ENCODE results near the gene ADAMTS17.
"Not testable (repeated sequence)": the region's sequence is repeated elsewhere in the genome, so short reads cannot be mapped to it uniquely, and the experiment has no call there.

ADAMTS17 gene

DNA sequence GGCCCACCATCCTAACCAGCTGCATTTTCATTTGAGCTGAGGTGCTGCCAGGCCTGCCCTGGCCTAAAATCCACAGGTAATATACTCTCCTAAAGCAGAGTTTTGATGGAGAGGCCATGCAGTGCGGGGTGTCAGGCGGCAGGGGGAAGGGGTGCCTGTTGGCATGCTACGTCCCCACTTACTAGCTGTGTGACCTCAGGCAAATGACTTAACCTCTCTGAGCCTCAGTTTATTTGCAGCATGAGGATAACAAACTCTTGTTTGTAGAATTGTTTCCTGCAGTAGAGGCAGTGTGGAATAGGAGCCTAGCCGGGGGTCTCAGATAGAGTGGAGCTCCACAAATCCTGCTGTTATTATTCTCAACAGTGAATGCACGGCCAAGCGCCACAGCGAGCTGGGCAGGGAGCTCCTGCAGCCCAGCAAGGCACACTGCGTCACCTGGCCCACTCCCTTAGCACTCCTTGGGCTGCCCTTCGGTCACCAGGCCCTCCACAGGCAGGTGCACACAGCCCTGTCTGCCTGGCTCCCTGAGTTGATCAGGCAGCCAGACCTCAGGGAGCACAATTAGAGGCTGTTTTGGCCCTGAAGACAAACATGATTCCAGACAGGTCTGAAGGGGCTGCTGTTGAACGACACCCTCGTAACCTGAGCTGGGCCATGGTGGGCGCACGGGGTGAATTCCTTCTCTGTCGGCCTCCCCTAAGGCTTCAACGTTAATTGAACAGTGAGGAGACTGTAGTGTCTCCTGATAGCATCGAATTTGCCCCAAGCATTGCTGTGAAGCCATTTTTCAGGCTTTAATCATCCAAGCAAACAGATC lies 359.7 kb downstream of the ADAMTS17 start:
- no peak for DNase-seq

DNA sequence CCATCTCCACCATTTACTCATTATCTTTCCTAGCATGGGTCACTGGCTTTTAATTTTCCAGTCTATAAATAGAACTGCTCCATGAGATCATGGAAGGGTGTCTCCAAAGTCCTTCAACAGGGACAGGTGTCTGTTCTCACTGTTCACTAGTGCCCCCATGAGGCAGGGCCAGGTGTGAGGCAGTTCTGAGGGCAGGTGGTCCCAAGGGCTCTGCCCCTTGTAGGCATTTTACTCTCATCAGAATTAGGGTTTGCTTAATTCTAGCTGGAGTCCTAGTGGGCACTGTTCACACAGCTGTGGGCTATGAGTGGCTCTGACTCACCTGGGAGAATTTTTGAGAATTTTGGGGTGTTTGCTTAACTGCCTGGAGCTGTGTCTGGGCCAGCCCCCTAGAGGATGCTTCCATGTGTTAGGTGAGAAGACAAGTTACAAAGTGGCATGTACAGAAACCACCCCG lies 360.6 kb downstream of the ADAMTS17 start:
- no peak for DNase-seq

DNA sequence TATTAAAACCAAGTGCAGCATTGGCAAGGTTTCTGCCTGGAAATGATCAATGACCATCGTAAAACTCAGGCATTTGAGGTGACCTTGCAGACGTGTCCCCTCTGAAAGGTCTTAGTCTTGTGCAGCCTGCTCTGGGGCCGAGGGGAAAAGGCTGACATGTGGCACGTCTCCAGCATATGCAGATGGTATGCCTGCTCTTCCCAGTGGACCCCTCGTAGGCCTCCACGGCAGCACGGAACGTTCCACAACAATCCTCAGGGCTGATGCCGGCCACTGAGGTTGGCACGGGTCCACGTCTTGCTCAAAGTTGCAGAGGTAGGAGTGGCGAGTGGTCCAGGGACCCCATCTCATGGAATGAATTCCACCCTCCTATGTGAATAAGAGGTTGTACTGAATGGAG lies 361.0 kb downstream of the ADAMTS17 start:
- no peak for DNase-seq

DNA sequence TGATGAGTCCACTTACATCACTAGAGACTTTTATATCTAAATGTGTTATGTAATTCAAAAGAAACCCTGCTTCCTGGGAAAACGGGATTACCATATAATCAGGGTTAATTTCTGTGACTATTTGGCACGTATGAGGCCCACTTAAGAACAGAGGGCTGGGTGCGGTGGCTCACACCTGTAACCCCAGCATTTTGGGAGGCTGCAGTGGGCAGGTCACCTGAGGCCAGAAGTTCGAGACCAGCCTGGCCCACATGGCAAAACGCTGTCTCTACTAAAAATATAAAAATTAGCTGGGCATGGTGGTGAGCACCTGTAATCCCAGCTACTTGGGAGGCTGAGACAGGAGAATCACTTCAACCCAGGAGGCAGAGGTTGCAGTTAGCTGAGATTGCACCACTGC lies 361.9 kb downstream of the ADAMTS17 start:
- not testable (repeated sequence) for DNase-seq

DNA sequence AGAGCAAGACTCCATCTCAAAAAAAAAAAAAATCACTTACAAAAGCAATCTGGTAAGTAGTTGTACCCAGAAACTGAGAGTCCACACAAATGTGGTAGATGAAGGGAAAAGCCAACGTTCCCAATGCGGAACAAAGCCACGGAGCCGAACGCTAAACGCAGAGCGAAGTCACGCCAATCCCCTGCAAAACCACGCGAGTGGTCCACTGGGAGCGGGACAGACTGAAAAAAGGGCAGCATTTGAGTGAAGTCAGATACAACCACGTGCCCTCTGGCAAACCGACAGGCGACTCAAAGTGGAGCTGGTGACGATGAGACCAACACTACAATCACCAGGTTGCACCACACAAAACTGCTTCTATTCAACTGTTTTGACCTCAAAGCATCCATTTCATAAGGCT lies 362.4 kb downstream of the ADAMTS17 start:
- no peak for DNase-seq

DNA sequence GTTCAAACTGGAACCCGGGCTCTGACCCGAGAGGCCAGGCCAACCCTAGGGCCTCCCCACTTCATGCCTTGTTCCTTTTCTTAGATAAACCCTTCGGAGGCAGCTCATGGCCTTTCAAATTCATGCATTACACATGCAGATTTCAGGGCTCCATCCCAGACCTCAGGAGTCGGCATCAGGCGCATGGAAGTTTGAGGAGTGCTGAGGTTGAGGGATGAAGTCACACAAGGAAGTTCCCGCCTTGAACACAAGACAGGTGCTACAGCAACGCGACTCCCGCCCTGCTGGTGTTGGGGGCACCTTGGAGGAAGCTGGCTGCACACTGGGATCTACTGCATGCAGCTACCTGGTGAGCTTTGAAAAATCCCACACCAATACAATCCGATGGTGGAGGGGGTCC lies 363.3 kb downstream of the ADAMTS17 start:
- DNase-seq: no peak

DNA sequence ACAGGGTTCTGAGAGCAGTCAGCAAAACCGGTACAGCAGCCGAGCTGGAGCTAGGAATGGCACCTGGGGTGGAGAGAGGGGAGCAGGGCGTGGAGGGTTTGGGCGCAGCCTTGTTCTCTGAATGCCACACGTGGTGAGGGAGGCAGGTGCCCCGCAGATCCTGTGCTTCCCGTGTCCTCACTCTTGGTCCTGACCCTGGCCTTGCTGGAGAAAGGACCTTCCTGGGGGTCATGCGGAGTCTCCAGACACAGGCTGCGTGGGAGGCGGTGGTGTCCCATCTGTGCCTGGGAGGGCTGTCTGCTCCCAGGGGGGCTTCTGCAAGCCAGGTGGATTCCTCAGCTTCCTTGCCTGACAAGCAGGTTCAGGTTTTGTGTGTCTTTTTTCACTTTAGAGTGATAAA lies 363.8 kb downstream of the ADAMTS17 start:
- DNase-seq: no peak

DNA sequence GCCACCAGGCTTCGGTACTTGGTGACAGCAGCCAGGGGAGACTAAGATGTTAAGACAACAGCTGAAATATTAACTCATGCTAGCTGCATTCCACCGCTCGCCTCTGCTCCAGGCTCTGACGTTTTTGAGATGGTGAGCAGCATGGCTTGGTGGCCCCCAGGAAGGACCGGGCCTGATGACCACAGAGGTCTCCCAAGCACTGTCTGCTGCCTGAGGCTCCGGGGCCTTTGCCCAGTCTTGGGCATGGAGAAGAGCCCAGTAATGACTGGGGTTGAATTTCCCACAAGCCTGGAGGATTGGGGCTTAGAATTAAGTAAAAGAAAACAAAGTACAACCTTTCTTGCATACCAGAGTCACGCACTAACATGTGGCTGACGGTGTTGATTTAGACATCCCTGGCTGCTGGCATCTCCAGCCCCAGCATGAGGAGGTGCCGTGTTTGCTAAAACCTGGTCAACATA lies 364.9 kb downstream of the ADAMTS17 start:
- DNase-seq: no peak

DNA sequence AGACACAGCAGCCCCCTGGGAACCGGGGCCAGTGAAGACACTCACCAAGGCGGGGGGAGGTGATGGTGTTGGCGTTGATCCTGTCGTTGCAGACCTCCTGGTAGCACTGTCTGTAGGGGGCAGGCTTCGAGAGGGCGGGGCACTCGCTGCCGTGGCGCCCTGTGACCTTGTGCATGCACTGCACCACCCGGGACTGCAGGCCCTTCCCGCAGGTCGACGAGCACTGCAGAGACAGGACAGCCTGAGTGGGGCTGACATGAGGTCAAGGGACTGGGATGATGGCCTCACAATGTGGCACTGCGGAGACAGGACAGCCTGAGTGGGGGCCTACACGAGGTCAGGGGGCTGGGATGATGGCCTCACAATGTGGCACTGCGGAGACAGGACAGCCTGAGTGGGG lies 365.8 kb downstream of the ADAMTS17 start:
- DNase-seq: no peak

DNA sequence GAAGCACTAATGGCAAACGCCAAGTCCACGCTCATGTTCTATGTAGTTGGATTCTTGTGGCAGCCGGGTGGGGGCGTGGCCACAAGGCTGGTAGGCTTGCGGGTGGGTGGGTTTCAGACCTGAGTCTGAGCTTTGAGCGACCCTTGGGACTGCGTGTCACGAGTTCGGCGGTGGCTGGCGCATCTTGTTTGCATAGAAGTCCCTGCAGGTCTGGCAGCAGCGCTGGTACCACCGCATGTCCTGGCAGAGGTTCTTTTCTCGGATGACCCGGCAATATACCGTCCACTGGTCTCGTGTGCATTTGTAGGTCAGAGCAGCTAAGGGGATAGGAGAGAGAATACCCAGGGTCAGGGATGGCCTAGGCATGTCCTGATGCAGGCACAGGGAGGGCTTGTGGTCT lies 367.5 kb downstream of the ADAMTS17 start:
- no peak for DNase-seq

DNA sequence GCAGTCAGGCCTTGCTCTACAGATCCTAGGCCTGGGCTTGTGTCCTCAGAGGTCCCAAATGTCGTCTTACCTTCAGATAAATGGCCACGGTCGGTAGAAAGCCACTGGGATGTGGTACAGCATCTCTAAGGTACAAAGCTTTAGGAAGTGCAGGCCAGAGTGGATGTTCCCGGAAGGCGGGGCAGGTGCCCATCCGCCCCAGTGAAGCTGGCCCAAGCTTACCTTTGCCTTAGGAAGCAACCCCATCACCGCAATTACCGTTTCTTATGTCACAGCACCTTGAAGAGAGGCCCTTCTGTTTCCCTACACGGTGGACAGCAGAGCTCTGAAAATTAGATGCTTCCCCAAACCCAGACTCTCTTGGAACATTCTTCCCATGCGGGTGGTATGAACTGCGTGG lies 368.4 kb downstream of the ADAMTS17 start:
- DNase-seq: no peak

DNA sequence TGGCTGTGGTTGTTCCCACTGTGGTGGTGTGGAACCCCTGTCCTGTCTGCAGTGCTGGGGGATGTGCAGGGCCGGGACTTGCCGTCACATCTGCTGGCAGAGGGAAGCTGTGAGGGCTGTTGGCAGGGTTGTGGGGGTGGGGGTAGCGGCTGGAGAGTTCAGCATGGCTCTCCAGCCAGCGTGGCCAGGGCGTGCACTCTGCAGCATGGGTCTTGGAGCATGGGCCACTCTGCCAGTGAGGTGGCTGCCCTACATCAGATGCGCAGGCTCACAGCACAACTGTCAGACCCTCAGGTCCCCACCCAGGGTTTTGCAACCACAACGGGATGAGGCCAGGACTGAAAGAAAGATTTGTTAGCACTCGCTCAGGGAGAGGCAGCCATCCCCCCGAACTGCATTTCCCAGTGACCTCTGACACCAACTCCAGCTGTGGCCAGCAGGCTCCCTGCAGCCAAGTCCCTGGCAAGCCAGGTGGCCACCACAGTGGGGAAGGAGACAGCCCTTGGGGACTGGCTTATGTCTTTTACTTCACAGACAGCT lies 370.8 kb downstream of the ADAMTS17 start:
- DNase-seq: no peak

DNA sequence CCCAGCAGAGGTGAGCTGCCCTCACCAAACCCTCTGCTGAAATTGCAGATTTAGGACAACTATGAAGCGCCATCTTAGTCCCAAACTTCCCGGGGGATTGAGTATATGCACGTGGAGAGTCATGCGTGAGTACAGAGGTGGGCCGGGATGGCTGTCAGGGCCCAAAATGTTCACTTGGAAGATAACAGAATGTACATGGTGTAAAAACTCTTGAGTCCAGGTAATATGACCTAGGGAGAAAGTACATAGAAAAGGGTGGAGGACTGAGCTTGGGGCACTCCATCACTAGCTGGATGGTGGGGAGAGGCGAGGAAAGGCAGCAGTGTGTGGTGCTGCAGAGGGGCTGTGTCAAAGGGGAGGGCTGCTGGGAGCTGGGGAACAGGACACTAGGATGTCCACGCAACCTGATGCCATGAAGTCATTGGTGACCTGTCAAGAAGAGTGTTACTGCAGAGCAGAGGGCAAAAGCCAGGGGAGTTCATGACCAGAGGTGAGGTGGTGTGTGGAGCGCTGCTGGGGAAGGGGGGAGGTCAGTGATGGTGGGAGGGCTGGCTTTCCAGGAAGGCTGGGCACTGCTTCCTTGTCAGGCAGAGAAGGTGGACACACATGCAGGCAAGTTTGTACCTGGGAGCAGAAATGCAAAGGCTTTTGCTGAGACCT lies 372.4 kb downstream of the ADAMTS17 start:
- DNase-seq: no peak

DNA sequence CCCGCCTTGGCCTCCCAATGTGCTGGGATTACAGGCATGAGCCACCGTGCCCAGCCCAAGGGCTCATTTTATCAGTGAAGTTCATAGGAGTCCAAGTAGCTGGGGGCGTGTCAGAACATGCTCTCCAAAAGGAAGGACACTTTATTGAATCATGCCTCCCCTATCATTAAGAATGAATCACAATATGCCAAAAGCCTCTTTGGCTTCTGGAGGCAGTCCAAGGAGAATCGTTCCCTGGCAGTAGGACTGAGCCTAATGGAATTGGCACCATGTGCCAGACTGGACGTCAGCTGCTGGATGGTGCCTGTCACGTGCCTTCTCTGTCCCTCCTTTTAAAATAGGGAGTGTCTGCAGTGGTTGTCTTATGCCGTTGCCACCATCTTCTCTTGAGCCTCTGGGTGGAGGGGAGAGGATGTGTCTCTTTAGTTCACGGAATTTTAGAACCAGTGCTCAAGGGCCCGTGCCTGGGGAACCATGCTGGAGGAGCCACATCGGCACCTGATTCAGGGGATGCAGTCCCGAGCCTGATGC lies 373.9 kb downstream of the ADAMTS17 start:
- DNase-seq: no peak

DNA sequence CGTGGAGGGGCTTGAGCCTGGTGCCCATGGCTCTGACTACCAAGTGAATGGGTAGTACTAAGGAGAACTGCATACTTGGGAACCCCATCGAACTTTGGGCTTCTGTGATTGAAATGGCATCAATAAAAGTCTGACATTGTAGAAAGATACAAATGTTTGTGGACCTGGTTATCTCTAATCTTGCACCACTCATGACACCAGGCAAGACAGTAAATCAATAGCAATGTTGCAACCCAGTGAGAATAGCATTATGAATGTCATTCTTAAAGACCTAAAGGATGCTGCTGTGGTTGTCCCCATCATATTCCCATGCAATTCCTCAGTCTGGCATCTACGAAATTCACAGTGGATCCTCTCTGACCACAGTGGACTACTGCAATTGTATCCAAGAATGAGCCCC lies 375.0 kb downstream of the ADAMTS17 start:
- DNase-seq: no peak

DNA sequence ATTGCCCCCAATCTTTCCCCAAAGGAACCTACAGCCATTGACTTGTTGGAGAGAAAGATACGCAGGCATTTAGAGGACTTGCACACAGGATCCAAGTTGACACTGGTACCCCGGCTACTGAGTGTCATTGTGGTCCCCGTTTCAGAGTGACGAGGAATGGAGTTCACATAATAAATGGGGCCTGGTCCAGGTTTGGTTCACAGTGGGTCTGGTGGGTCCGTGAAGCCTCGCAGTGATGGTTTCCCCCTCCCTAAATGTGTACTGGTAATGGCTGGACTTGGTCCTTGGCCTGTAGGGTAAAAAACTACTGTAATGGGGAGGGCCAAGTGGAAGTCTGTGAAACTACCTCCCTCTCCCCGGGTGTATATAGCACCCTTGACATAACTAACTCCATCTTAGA lies 376.4 kb downstream of the ADAMTS17 start:
- DNase-seq: no peak

DNA sequence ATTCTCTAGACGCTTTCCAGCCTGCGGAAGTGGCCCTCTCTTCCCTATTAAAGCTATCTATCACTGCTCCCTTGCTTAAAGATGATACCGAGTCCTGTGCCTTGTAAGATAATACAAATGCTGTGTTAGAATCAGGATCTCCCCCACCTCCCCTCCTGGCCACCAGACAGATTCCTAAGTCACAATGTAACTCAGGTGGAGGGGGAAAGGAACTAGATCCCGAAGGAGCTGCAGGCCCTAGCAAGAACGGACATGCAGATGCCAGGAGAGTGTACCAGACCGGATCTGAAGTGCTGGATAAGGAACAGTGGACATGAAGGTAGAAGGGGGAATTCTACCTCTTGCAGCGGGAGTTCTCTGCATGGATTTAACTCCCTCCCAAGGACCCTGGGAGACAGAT lies 377.8 kb downstream of the ADAMTS17 start:
- DNase-seq: no peak

DNA sequence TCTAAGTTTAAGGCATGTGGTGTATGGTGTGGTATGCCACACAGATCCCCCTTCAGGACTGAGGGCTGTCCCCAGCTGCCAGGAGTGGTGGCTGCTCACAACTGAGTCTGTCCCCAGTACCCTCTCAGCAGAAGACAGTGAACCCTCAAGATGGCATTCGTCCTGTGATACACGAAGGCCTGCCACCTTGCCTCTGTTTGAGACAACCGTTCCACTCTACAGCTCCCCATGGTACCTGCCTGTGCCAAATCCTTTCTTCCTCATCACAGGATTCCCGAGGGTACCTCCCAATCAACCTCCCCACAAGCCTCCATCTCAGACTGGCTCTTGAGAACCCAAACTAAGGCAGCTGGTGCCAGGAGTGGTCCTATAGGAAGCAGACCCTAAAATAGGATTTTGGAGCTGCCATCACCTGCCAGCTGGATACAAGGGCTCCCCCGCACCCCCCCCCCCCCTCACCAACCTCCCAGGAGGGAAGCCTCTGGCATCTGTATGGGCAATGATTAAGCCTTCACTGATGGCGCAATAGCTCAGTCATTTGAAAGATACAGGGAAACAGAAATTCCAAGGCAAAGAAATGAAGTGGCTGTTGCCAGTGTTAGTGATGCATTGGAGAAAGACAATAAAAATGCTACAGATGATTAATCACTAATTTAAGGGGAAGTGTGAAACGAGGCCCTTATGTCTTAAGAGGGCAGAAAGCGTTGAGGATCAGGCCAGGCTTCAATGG lies 378.5 kb downstream of the ADAMTS17 start:
- DNase-seq: no peak

DNA sequence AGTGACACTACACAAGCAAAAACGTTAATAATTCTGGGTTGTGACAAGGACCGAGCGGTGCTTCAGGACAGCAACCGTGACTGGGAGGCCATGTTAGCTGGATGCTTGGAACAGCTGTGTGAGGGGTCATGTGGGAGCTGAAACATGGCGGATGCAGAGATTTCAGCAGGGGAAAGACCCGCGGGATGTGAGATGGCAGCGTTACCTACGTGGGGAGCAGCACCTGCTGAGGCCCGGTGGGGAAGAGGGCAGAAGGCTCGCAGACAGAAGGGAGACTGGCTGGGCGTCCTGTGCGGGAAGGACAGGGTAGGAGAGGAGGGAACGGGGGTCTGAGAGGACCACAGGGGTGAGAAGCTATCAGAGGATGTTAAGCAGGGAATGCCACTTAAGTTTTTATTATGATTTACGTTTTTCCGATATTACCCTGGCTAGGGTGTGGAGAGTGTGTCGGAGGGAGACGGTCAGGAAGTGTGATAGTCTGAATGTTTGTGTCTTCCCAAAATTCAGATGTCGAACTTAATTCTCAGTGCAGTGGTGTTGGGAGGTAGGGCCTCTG lies 379.7 kb downstream of the ADAMTS17 start:
- no peak for DNase-seq

DNA sequence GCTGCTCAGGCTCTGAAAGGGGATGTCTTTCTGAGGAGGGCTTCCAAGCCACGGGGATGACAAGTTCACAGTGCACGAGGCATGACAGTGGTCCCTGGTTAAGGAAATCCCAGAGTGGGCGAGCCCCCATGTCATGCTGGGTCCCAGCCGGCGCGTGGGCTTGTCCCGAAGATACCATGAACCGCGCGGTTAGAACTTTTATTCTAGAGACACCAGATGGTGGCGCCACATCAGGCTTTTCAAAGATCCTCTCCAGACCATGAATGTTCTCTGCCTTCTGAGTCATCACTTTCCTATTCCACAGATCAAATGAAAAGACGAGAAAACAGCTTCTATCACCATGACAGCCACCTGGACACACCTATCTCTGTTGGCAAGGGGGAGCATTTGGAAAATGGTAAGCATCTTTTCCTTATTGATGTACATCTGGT lies 380.7 kb downstream of the ADAMTS17 start:
- DNase-seq: no peak

DNA sequence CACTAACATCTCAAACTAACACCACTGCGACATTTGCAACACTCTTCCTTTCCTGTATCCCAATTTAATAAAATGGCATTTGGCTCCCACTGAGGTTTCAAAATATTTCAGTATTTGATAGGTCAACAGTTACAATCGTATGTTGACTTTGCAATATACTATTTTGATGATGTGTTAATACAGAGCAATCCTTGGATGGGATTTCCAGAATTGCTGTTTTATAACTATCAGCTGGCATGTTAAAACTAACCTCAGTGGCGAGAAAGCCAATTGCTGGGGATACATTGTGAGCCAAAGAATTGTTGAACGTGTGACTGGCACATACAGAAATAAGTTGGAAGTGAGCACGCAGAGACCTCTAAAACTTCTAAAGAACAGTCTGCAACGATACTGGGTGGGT lies 382.4 kb downstream of the ADAMTS17 start:
- DNase-seq: no peak

DNA sequence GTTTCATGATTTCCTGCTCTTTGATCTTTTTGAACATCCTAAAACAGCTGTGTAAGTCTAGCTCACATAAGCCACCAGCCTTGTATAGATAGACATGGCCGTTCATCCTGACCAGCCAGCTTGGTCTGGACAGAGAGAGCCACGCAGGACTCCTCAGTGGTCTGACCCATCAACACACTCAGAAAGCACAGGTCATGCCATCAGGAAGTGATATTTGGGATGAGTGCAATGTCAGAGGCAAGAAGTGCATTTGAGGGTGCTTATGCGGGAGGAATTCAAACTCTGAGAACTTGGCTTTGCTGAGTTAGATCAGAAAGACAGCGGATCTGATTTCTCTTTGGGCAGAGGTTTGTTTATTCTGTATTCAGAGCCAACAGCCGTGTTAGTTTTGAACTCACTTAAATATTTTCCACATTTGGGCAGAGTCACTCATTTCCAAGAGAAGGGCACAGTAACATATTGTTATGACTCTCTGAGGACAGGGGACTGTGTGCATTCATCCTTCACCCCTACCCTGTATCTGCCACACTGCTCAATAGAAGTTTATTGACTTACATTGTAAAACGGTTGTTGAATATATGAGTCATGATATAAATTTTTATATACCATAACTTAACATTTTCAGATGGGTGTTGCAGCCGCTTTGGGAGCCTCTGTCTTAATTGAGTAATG lies 383.2 kb downstream of the ADAMTS17 start:
- no peak for DNase-seq
